Activated T-cell treated with anti-CD3 and anti-CD28 coated beads, Interleukin-2, amount 50 U/mL, for 1 hour (primary cell): Measurements from ENCODE around the gene ACOT8.
"Not testable (repeated sequence)": the region's sequence is repeated elsewhere in the genome, so short reads cannot be mapped to it uniquely, and the experiment has no call there.

Experiments used
- DNase-seq: peaks from one replicate; pipeline ENCODE4 v3.0.0-alpha.2; 2020

Gene ACOT8

DNA sequence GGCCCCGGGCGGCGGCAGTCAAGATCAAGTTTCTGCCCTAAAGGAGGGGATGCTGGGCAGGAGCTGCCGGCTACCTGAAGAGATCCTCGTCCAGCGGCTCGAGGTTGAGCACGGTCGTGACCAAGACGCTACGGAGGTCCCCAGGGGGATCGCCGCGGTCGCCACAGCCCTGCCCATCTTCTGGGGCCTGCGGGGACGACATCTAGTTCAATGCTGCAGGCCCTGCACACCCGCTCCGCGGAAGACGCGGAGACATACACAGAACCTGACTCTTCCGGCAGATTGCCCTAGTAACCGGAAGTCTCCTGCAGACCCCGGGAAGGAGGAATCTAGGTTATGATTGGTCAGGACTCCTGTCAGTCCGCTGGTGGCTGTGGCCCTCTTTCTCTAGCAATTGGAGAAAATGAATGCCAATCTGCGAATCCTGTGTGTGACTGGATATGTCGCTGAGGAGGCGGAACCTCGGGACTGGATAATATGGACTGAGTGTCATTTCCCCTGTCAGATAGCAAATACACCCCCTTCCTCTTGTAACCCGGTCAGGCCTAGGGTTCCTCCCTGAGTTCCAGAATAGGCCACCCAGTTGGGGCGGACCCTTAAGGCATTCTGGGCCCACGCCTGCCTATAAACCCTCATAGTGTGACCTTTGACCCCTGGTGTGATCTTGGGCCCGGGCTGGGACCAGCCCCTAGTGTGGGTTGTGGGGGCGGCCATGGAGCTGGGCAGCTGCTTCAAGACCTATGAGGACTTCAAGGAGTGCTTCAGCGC lies at the start of gene ACOT8, which contains the start of gene ZSWIM3:
Gene ACOT8, minus strand, starts transcription at position 279 of the 768 bp plus-strand sequence. Its CDS starts 77 bp downstream, at position 202.
Gene ZSWIM3, plus strand, starts transcription at position 501 of the 768 bp plus-strand sequence. Its CDS starts 212 bp downstream, at position 713.
- DNase-seq, result peak; percentile 78

DNA sequence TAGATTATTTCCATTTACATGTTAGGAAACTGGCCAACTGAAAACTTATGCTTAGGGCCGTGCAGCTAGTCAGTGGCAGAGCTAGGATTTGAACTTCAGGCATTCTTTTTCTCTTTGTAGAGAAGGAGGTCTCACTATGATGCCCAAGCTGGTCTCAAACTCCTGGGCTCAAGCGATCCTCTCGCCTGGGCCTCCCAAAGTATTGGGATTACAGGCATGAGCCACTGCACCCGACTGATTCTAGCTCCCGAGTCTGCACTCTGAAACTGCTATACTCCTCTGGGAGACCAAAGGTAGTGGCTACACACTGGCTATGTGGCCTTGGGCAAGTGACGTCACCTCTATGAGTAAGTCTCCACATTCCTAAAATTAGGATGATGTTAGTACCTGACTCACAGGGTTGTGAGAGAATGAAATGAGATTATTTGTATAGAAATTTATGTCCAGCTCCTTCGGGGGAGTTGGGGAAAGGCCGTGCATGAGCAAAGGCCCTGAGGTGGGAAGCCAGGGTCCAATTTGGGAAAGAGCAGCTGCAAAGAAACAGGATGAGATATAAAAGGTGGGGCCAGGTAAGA lies 48.4 kb upstream of the ACOT8 start:
- no peak for DNase-seq

DNA sequence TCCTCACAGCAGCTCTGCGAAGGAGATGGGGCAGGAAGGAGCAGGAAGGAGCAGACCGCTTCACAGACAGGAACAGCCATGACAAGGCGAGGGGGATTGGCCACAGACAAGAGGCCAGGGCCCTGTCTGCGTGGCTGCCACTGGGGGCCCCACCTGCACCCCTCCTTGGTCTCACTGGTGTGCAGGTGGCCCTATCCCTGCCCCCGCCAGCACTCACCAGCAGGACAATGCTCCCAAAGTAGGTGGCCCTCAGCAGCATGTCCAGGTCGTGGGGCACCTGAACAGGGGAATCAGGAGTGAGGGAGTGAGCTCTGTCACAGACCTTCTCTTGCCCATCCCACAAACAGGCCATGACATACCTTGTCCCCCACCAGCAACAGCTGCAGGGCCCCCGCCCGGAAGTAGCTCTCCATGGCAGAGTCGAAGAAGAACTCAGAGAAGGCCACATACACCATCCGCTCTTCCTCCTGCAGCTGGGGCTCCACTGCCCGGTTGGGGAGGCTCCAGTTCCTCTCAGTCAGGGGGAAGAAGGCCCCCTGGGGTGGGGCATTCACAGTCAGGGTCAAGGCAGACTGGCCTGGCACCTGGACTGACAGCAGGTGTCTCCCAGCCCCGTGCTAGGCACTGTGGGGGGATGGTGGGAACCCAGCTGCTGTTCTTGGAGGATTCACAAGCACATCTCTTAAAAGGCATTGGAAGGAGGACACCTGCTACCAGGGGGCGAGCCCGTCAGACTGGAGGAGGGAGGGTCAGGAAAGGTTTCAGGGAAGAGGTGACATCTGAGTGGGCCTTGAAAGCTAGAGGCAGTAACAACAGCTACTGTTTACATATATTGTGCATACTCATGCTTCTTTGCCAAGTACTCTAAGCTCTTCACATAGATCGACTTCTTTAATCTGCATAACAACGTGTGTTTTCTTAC lies 47.7 kb upstream of the ACOT8 start:
- no peak for DNase-seq

DNA sequence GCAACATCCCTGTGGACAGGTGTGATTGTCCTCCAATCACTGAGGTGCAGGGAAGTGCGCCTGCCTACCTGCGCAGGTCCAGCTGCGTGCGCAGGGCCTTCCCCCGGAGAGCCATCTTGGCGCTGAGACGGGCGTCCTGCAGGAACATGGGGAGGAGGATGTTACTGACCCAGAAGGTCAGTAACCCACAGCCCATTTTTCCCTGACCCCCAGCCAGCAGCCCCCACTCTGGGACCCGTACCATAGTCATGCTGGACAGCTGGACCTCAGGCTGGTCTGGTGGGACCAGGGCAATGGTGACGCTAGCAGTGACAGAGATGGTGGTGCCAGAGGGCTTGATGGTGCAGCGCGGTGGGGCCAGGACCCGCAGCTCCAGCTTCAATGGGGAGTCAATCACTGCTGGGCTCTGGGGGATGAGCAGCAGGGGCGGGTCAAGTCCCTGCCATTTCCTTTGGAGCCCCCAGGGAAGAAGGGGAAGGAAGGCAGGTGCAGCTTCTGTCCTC lies 45.1 kb upstream of the ACOT8 start:
- DNase-seq, result no peak

DNA sequence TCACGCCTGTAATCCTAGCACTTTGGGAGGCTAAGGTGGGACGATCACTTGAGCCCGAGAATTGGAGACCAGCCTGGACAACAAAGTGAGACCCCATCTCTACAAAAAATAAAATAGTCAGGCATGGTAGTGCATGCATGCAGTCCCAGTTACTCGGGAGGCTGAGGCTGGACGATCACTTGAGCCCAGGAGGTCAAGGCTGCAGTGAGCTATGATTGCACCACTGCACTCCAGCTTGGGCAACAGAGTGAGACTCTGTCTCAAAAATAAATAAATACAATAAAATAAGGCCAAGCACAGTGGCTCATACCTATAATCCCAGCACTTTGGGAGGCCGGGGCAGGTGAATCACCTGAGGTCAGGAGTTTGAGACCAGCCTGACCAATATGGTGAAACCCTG lies 44.1 kb upstream of the ACOT8 start:
- DNase-seq, result not testable (repeated sequence)

DNA sequence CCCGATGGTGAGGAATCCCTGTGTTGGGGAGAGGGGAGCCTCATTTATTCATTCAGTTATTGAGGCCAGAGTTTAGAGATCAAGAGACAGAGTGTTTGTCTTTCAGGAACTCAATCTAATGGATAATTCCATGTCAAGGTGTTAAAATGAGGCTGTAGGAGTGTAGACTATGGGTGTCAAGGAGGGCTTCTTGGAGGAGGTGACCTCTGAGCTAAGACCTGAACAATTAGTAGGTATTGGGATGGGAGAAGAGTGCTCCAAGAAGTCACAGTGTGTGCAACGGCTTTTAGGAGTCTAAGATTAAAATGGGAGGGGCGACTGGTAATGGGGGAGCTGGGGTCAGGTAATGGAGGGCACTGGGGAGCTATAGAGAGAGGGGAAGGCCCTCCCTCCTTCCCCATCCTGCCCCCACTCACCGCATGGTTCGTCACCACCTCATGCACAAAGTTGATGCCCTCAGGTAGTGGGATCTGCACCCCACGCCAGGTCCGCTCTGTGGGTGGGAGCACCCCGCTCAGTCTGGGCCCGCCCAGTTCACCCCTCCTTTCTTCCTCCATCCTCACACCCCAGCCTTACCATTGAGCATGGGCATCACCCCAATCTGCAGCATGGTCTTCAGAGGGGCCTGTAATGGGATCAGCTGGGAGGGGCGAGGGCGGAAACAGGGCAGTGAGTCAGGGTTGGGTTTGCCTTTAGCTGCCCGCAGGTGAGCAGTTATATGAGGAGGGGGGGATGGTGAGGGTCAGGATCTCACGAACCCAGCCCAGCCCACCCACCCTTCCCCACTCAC lies 42.0 kb upstream of the ACOT8 start:
- DNase-seq, result no peak

DNA sequence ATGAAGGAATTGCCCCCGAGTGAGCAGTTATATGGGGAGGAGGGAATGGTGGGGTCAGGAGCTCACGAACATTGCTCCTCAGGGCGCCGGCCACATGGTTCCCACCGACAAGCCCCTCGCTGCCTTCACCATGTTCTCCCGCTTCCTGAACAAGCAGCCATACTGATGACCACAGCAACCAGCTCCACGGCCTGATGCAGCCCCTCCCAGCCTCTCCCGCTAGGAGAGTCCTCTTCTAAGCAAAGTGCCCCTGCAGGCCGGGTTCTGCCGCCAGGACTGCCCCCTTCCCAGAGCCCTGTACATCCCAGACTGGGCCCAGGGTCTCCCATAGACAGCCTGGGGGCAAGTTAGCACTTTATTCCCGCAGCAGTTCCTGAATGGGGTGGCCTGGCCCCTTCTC lies 41.1 kb upstream of the ACOT8 start:
- DNase-seq, result no peak

DNA sequence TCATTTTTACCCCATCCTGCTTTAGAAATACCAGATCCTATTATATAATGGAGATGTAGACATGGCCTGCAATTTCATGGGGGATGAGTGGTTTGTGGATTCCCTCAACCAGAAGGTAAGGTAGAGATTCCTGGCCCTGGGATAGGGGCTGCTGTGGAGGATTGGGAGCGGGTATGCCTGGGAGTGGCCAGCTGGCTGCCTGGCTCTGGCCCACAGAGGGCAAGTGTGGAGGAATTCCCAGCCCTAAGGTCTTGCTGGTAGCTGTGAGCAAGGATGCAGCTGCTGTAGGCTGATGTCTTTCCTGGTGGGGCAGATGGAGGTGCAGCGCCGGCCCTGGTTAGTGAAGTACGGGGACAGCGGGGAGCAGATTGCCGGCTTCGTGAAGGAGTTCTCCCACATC lies 40.5 kb upstream of the ACOT8 start:
- DNase-seq, result no peak

DNA sequence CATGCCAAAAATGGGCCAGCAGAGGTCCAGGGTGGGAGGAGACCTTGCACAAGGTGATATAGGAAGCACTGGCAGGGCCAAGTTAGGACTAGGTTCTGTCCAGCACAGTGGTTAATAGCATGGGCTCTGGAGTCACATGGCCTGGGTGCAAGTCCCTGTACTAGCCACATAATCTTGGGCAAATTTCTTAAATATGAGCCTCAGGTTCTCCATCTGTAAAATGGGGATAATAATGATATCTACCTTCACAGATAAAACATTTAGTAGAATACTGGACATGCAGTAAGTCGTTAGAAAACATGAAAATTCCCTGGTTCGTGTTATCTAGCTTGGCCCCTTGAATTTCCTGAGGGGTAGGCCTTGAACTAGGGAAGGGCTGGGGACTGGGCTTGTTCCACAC lies 40.1 kb upstream of the ACOT8 start:
- no peak for DNase-seq

DNA sequence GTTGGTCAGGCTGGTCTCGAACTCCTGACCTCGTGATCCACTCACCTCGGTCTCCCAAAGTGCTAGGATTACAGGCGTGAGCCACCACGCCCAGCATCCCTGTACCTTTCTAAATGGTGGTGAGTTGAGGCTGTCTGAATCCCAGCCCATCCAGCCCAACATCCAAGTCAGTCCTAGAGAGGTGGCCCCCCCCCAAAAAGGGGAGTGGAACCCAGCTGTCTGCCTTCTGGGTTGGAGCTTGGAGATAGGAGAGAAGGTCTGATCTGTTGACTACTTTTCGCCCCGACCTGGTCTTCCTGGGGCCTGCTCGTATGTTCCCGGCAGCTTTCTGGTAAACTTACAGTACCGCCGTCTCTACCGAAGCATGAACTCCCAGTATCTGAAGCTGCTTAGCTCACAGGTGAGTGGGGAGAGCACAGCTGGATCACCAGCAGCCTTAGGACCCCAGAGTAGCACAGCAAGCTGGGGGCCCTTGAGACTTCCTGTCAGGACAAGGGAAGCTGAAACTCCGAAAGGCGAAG lies 39.5 kb upstream of the ACOT8 start:
- no peak for DNase-seq

DNA sequence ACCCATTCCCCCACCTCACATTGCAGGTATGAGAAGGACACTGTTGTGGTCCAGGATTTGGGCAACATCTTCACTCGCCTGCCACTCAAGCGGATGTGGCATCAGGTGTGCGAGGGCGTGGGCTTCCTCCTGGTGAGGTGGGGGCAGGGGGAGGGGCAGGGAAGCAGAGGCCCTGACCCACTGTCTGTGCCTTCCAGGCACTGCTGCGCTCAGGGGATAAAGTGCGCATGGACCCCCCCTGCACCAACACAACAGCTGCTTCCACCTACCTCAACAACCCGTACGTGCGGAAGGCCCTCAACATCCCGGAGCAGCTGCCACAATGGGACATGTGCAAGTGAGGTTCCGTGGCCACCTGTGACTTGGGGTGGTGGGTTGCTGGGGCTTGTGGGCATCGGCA lies 37.6 kb upstream of the ACOT8 start:
- DNase-seq, result no peak

DNA sequence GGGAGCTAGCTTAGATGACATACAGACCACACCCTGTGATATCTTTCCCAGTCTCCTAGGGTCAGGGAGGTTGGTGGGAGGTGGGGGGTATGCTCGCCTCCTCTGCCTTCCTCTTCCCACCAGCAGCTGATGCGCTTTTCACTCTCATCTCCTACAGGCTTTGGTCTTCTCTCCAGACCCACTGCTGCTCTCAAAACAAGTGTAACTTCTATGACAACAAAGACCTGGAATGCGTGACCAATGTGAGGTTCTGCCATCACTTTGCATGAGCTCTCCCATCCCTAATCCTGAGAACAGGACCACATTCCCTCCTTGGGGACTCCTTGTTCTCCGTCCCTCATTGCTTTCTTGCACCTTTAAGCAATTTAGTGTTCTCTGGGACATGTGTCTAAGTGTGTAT lies 36.6 kb upstream of the ACOT8 start:
- no peak for DNase-seq

DNA sequence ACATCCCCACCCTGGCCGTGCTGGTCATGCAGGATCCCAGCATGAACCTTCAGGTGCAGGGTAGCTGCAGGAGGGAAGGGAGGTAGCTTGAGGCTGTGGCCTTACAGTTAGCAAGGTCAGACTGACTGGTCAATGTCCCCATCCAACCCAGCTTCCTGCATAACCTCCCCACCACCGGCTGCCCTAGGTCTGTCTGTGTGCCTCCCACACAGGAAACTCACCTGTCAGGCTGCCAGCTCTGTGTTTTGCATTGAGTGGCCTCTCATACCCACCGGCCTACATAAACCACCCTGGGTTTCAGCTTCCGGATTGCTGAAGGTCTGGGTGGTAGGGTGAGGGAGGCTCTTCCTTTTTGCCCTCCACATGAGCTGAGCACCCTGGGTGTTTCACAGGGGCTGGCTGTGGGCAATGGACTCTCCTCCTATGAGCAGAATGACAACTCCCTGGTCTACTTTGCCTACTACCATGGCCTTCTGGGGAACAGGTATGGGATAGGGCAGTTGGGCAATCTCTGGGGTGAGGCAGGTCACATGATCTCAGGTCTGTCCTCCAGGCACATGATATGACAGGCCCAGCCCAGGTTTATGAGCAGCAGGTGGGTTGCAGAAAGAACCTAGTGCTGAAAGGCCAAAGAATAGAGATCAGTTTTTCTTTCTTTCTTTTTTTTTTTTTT lies 35.8 kb upstream of the ACOT8 start:
- no peak for DNase-seq

DNA sequence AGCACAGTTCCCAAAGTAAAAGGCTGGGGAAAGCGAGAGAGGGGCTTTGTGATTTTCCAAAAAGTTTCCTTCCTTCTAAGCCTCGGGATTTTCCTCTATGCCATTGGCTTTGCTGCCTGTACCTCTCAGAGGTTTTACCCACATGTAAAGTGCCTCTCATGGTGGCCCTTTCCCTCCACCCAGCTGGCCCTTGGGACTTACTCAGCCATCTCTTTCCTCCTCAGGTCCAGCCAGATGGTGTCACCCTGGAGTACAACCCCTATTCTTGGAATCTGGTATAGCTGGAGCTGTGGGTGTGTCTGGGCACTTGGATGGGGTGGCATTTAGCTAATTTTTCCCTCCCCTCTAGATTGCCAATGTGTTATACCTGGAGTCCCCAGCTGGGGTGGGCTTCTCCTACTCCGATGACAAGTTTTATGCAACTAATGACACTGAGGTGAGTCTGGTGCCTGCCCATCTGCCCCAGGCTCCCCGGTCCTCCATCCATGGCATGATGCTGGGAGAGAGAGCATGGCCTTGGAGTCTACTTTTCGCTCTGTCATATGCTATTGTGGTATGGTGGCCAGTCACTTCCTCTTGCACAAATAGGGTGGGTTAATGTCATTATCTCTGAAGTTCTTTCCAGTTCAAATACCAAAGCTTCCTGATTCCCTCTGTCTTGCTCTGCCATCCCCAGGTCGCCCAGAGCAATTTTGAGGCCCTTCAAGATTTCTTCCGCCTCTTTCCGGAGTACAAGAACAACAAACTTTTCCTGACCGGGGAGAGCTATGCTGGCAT lies 35.0 kb upstream of the ACOT8 start:
- no peak for DNase-seq

DNA sequence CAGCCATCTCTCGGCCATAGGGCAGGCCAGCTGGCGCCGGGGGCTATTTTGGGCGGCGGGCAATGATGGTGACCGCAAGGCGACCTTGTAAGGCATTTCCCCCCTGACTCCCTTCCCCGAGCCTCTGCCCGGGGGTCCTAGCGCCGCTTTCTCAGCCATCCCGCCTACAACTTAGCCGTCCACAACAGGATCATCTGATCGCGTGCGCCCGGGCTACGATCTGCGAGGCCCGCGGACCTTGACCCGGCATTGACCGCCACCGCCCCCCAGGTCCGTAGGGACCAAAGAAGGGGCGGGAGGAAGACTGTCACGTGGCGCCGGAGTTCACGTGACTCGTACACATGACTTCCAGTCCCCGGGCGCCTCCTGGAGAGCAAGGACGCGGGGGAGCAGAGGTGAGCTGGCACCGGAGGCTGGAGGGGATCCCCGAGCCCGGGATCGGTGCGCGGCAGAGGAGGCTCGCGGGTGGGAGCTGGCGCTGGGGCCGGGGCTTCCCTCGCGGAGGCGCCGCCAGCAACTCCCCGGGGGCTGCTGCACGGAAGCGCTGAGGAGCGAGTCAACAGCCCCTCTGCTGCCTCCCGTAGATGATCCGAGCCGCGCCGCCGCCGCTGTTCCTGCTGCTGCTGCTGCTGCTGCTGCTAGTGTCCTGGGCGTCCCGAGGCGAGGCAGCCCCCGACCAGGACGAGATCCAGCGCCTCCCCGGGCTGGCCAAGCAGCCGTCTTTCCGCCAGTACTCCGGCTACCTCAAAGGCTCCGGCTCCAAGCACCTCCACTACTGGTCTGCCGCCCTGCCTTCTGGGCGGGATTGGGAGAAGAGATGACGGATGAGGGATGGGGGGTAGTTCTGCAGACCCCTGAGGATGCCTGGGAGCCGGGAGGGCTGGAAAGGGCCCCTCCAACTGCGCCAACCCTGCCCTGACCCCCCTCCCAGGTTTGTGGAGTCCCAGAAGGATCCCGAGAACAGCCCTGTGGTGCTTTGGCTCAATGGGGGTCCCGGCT lies 34.1 kb upstream of the ACOT8 start, which contains the start of the genes CTSA and NEURL2:
Gene CTSA, plus strand, starts transcription at position 351 of the 999 bp plus-strand sequence. Its CDS starts 234 bp downstream, at position 585.
Gene NEURL2, minus strand, starts transcription at position 224 of the 999 bp plus-strand sequence. Its CDS starts 217 bp downstream, at position 7.
- DNase-seq, result peak; percentile 82

DNA sequence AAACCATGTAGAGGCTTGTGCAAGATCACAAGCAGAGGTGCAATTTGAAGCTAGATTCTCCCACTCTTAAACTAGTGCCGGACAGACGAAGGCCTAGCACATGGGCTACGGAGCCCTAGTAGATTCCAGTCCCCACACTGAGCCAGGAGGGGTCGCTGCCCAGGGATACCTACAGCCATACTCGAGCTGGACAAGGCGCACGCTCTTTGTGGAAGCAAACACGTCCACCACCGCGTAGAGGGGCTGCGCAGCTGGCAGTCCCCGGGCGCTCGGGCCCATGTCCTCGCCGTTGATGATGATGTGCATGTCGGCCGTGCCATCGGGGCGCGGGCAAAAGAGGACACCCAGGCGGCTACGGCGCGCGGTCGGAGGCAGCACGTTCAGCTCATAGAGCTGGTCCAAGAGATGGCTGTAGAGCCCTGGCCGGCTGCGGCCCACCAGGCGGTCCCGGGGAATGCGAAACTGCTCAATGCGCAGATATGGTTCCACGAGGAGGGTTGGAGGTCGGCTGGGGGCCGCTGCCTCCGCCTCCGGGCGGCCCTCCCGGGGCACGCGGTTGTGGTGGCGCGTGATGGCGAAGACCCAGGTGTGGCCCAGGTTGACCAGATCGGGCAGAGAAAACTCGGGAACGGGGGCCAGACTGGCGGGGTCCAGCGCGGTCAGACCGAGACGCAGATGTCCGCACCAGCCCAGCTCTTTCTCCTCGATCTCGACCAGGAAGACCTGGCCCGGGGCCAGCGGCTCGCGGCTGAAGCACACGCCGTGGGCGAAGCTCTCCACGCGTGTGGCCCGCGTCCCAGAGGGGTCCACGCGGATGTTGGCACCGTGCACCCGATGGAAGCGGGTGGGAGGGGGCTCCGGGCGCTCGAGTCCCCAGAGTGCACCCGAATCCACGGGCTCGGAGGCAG lies 33.1 kb upstream of the ACOT8 start:
- peak; percentile 56 for DNase-seq

DNA sequence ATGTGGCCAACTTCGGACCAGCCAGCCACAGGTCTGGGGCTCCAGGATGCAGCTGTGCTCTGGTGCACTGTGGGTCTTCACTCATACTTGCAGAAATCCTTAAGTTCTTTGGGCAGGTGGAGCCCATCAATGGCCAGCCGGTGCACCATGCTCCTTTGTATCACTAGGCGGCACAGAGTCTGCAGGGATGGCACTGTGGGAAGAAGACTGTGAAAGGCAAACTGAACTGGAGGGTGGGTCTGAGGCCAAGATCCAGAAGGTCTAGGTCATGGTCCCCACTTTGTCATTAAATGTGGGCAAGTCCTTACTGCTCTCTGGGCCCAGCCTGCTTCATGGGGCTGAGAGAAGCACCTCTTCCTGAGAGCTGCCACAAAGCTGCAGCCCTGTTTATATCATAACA lies 31.5 kb upstream of the ACOT8 start:
- DNase-seq, result no peak

DNA sequence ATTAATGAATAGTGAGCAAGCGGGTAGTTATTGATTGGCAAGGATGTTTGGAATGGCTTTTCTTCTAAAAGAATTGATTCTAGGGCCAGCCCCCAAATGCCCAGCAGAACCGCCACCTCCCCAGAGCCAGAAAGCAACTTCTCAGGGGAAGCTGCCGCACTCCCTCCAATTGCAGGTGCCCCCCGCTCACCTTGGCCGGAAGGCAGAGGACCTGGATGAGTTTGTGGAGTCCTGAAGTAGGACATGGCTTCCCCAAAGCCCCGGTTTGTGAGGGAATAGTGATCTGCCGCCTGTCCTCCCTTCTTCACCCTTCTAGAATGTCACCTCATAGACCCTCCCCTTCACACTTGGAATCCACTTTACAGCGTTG lies 30.1 kb upstream of the ACOT8 start, which contains the start of gene SPATA25:
Gene SPATA25, minus strand, starts transcription at position 277 of the 370 bp plus-strand sequence. Its CDS starts 32 bp downstream, at position 245.
- no peak for DNase-seq
